ENCODE measurements around the gene FAM161B. TPM values are rescaled to one million over a fixed set of nuclear protein-coding genes. Genes with fewer than 3 reads are reported as not detected.
"Not testable (repeated sequence)": the region's sequence is repeated elsewhere in the genome, so short reads cannot be mapped to it uniquely, and the experiment has no call there.

Gene FAM161B
- total RNA-seq, 1 donor from 2014 or later = 1.5 TPM

- no peak for DNase-seq (ENCODE audit: low read depth, low spot score)
Measured at GRCh38 chr14:73944432-73945158, 5.3 kb downstream of the FAM161B start.

- DNase-seq (ENCODE audit: low read depth, low spot score) = no peak
Measured at GRCh38 chr14:73943083-73943482, 6.8 kb downstream of the FAM161B start.

- DNase-seq (ENCODE audit: low read depth, low spot score) = no peak
Measured at GRCh38 chr14:73942180-73942579, 7.7 kb downstream of the FAM161B start.

GRCh38 chr14:73937012-73937411, 12.9 kb downstream of the FAM161B start:
- no peak for DNase-seq (ENCODE audit: low read depth, low spot score)

- no peak for DNase-seq (ENCODE audit: low read depth, low spot score)
Measured at GRCh38 chr14:73936548-73936947, 13.3 kb downstream of the FAM161B start.

GRCh38 chr14:73935666-73936065, 14.2 kb downstream of the FAM161B start:
- DNase-seq (ENCODE audit: low read depth, low spot score) = no peak

GRCh38 chr14:73924337-73924736, 25.6 kb downstream of the FAM161B start:
- no peak for DNase-seq (ENCODE audit: low read depth, low spot score)

GRCh38 chr14:73919457-73919856, 30.4 kb downstream of the FAM161B start:
- not testable (repeated sequence) for DNase-seq (ENCODE audit: low read depth, low spot score)

GRCh38 chr14:73916324-73916723, 33.6 kb downstream of the FAM161B start:
- no peak for DNase-seq (ENCODE audit: low read depth, low spot score)

GRCh38 chr14:73913256-73913655, 36.6 kb downstream of the FAM161B start:
- DNase-seq (ENCODE audit: low read depth, low spot score) = no peak

GRCh38 chr14:73909681-73910080, 40.2 kb downstream of the FAM161B start:
- DNase-seq (ENCODE audit: low read depth, low spot score) = no peak

- no peak for DNase-seq (ENCODE audit: low read depth, low spot score)
Measured at GRCh38 chr14:73903028-73903427, 46.9 kb downstream of the FAM161B start.

- DNase-seq (ENCODE audit: low read depth, low spot score) = no peak
Measured at GRCh38 chr14:73896521-73896920, 53.4 kb downstream of the FAM161B start.

GRCh38 chr14:73895939-73896338, 54.0 kb downstream of the FAM161B start:
- DNase-seq (ENCODE audit: low read depth, low spot score) = no peak

- DNase-seq (ENCODE audit: low read depth, low spot score) = not testable (repeated sequence)
Measured at GRCh38 chr14:73894180-73894687, 55.7 kb downstream of the FAM161B start.

- DNase-seq (ENCODE audit: low read depth, low spot score) = no peak
Measured at GRCh38 chr14:73889376-73889775, 60.5 kb downstream of the FAM161B start.

GRCh38 chr14:73888971-73889370, 60.9 kb downstream of the FAM161B start:
- no peak for DNase-seq (ENCODE audit: low read depth, low spot score)

- DNase-seq (ENCODE audit: low read depth, low spot score) = no peak
Measured at GRCh38 chr14:73888460-73888725, 61.5 kb downstream of the FAM161B start.

- no peak for DNase-seq (ENCODE audit: low read depth, low spot score)
Measured at GRCh38 chr14:73887694-73888459, 62.0 kb downstream of the FAM161B start.

GRCh38 chr14:73887318-73887616, 62.6 kb downstream of the FAM161B start:
- DNase-seq (ENCODE audit: low read depth, low spot score) = no peak

GRCh38 chr14:73886449-73887317, 63.2 kb downstream of the FAM161B start, which contains the start of gene ZNF410:
Gene ZNF410, plus strand, starts transcription at chr14:73886859. Its CDS starts 5,317 bp downstream, at chr14:73892176.
- peak; percentile 74 for DNase-seq (ENCODE audit: low read depth, low spot score)
